EL (cell line): ENCODE results near the gene LIN28B.

Experiments used
- DNase-seq: peaks from one replicate; pipeline ENCODE4 v3.0.0-alpha.2; 2016

The LIN28B gene

DNA sequence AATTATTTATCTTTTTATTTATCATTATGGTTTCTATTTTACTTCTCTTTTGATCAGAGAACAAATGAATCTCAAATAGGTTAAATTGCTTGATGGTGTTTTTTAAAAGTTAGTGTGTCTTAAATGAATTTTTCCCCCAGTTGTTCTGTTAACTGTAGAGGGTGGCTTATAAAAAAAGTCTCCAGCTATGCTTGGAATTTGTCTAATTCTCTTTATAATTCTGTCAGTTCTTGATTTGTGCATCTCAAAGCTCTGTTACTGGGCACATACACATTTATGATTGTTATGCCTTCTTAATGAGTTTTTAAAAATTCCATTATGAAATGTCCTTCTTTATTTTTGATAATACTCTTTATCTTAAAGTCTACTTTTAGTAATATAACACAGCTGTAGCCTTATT is 58.0 kb downstream of the LIN28B start:
- peak; percentile 14 for DNase-seq

DNA sequence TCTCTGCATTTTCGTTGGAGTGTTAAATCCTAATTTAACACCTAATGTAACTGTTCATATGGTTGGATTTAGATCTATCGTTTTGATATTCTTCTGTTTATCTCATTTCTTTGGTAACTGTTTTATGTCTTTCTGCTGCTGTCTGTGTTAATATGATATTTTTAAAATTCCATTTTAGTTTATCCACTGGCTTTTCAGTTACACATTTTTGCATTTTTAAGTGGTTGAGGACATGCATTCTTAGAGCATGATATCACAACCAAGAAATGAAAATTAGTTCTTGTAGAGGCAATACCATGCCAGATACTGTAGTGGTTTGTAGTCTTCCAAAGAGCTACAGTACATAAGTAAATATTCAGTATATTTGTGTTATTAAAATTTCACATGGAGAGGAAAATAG is 58.6 kb downstream of the LIN28B start:
- peak; percentile 80 for DNase-seq

DNA sequence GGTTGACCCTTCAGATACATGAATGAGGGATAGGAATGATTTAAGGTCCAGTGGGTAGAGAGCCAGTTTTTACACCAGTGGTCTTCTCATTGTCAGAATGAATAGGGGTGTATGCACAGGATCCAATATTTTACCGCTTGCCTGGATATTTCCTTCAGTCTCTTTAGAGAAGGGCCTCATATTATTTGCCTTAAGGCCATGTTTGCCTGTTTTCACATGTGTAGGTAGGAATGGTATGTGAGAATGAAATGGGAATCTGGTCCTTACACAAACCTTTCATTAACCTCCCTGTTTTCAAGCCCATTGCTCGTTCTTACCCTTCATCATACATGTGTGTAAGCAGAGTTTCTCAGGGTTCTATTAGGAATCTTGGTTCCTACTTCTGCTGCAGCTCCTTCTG is 62.4 kb downstream of the LIN28B start:
- no peak for DNase-seq

DNA sequence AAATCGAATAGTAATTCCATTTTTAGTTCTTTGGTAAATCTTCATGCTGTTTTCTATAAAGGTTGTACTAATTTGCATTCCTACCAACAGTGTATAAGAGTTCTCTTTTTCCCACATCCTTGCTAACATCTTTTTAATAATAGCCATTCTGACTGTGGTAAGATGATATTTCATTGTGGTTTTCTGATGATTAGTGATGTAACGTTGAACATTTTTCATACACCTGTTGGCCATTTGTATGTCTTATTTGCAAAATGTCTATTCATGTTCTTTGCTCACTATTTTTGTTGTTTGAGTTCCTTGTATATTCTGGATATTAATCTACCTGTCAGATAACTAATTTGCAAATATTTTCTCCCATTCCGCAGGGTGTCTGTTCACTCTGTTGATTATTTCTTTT is 64.5 kb downstream of the LIN28B start:
- DNase-seq: no peak

DNA sequence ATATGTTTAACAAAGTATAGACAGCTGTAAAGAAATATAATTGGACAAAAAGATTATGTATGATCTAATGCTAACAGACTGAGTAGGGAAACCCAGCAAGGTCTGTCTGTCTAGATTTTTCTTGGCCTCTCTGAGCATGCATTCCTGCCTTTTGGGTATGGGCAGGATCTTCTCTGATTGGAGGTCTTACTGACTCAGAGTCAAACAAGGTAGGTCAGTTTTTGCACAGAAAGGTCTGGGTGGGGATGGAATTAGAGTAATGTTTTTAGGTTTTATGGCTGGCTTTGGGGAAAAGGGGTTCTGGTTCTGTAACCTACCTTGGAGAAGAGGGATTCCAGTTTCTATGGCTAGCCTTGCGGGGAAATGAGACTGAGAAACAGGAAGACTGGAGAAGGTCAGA is 65.5 kb downstream of the LIN28B start:
- no peak for DNase-seq

DNA sequence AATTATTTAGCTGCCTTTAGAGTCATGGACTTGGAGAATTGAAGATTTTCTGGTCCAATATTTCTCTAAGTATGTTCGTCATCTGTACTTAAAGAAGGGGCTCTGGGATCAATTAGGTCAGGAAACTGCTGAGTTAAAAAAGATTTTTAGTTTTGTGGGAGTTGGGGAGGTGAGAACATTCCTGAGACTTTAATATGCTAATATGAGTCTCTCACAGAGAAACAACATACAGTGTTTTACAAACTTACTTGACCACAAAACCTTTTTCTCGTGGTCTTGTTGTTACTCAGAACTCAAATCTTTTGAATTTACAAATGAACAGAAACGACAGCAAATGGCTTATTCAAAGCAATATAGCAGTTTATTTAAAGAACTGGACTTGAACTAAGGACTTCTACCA is 67.9 kb downstream of the LIN28B start:
- DNase-seq: no peak

DNA sequence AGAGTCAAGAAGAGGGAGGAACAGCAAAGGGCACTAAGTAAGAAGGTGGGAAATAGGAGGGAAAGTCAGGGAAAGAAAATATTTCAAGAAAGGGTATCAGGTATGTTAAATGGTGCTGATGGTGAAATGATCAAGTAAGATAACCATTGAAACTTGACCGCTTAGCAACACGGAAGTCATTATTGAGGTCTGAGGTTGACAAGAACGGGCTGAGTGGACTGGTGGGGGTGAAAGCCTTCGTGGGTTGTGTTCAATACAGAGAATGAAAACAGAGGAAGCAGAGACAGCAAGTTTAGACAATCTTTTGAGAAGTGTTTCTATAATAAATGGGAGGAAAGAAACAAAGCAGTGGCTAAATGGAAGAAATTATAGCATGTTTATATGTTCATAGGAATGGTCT is 72.0 kb downstream of the LIN28B start:
- no peak for DNase-seq

DNA sequence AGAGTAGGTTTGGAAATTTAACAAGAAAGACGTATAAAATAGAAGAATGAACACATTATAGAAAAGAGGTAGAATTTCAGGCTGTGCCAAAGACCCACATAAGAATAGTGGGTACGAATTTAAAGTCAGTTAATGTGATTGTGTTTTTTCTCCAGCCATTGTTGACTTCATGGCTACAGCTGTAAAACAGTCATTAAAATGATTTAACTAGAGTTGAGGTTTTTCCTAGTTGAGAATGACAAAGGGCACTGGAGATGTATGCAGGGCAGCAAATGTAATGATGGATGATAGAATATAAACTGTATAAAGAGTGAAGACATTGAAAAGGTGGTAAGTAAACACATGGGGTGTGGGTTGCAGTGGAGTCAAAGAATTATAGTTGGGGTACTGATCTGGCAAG is 72.7 kb downstream of the LIN28B start:
- no peak for DNase-seq

DNA sequence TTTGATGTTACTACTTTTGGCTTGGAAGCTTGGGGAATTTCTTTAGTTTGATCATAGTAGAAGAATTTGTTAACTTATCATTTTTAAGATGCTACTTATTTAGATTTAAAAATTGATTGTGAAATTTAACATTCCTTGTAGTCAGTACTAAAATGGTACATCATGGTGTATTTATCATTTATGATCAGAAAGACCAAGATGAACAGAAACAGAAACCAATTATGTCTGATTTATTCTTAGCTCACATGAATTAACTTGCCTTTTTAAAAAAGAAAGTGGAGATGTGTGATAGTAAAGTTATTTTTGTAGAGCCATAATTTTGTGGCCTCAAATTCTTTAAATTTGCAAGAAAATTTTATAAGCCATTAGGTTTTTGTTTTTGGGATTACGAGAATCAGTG is 77.6 kb downstream of the LIN28B start:
- no peak for DNase-seq

DNA sequence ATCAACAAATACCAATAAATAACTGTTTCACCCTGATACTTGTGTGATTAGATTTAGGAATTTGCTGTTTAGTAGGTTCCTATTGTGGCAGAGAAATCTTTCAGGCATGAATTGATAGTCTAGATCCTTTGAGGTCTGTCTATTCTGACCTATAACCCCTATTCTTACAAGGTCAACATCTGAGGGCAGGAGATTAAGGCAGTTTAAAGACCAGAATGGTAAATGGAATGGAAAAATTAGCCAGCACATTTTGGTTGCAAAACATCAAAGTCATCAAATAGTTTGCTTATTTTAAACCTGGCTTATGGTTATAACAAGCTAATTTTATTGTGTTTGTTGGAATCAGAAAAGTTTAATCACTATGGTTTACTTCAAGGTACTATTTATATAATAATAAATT is 78.4 kb downstream of the LIN28B start:
- DNase-seq: no peak

DNA sequence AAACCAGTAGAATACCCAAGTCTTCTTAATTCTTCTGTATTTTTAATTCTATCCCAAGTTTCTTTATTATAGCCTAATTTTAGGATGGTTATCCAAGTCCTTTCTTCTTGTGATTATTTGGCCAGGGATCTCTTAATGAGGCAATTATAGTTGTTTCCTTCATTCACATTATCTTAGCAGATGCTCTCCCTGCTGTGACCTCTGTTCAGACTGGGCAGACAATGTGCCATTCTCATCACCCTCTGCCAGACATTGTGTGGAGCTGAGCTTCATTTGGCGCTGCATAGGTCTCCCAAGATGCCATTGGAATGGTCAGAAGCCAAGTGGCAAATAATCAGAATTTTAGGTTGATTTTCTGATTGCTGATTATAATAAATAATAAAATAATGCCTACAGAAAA is 79.4 kb downstream of the LIN28B start:
- DNase-seq: no peak

DNA sequence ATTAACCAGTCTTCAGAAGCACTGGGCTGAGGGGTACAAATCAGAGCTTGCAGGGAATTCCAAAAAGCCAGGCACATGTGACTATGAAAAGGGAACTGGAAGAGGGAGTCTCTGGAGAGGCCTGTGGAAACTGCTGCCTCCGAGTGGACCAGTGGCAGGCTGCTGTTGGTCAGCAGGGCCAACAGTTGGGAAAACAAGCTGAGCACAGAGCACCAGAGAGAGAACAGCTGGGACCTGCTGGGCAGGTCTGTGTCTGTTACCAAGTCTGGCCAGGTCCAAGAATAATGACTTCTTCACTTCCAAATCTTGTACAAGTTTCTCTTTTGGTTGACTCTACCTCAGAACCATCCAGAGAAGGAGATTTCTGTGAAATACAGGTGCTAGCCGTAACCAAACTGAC is 81.4 kb downstream of the LIN28B start:
- no peak for DNase-seq

DNA sequence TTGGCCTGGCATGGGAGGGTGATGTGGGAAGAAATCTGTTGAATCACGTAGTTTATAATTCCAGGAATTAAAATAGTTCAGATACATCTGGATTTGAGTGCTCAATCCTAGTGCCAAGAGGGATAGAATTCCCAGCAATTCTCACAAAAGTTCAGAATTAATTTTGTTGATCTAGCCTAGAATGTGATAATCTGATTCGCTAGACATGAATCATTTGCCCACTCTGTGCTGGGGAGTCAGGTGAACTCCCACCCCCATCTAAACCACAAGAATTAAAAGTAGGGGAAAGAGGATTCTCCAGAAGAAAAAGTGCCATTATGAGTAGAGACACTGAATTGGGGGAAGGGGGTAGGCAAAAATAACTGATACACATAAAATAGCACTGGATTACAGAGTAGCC is 85.0 kb downstream of the LIN28B start:
- DNase-seq: no peak

DNA sequence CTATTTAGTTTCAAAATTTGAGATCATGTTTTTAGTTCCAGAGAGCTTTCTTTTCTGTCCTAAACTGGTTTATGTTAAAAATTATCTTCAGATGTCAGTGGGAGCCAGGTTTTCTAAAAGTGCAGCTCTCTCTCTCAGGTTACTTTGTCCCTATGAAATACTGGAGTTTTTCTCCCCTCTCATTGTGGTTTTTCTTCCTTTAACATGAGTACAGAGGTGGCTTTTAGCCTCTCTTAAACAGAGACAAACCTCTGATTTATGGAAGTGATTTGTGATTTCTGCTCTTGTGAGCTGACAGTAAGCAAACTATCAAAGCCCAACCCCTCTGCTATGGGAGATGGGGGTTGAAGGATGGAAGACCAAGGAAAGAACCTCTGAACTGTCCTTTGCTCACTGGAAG is 85.7 kb downstream of the LIN28B start:
- DNase-seq: no peak

DNA sequence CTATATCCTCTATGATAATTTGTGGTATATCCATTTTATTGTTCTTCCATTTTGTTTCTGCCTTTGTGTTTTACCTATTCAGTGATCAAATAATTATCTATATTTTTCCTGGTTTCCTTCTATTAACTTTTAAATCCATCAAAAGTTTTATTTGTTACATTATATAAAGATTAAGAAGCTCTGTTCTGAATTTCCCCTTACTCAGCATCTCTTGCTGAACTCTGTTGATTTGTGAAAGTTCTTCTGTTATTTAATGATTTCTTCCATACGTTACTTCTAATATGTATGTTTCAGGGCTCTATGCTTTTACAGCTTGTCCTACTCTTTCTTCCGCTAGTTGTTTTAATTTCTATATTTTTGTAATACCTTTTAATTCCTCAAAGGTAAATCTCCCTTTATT is 87.1 kb downstream of the LIN28B start:
- no peak for DNase-seq

DNA sequence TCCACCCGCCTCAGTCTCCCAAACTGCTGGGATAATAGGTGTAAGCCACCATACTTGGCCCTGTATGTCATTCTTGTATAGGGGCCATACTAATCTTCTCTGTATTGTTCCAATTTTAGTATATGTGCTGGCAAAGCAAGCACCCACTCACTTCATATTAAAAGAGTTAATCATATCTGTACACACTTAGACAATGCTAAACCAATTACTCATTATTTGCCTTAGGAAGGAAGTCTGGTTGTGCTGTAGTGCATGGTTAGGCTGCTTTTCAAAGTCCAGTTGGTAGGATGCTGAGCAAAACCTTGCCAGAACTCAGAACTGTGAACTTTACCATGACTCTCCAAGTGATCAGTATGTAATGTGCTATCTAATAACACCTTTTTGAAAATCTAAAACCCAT is 88.6 kb downstream of the LIN28B start:
- peak; percentile 66 for DNase-seq

DNA sequence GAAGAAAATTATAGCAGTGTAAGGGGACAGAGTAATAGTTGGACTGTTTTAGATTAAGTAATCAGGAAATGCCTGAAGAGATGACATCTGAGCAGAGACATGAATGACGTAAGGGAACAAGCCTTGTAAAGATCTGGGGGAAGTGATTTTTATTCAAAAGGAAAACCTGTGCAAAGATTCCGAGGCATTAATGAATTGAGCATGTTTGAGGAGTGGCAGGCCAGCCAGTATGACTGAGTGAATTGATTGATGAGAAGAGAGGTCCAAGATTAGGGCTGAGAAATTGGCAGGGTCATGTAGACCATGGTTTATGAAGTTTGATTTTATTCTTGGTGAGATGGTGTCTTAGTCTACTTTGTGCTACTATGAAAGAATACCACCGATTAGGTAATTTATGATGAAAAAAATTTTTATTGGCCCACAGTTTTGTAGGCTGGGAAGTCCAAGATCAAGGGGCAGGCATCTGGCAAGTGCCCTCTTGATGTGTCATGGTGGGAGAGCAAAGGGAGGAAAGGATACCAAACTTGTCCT is 95.1 kb downstream of the LIN28B start:
- peak; percentile 67 for DNase-seq

DNA sequence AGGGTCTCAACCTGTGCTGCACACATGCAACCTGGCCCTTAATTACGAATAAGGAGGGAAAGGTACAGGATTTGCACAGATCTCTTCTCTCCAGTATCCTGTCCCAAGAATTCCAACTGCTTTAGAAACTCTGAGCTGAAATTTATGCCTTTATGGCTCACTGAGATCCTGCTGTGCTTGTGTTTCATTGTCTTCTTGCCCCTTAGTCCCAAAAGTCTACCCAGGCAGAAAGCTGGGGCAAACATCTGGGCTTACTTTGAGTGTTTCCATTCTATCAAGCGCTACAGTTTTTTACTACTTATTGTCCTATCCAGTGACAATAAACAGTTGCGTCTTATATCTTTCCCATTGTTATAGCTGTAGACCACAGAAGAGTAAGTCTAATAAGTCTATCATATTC is 99.7 kb downstream of the LIN28B start:
- DNase-seq: no peak

DNA sequence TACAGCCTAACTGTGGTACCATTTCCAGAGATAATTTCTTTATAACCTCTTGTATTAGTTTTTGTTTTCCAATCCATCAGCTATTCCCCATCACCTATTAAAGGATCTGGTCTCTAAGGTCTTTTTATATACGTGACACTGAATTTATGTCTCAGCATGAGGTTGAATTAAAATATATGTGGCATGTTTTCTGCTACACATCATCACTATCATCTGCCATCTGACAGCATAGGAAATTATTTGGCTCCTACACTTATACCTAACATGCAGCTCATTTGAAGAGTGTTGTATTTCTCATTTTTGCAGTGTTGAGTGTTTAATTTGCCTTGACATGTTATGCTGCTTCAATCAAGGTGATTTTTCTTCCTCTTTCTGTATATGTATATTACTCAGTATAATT is 100.3 kb downstream of the LIN28B start:
- DNase-seq: no peak

DNA sequence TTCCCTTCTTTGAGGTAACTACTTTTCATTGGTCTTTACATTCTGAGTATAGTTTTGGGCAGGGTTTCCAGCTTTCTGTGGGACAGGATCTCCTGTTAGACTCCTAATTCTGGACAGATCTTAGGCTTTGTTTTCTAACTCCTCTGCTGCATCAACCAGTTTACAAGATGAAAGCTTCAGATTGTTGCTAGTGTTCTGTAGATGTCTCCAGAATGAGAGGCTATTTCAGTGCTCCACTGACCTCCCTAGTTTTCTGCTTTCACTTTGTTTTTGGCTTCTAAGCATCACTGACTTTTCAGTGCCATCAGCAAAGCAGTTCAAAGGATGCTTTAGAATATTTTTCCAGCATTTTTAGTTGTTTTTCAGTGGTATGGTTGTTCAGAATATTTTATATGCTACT is 101.4 kb downstream of the LIN28B start:
- no peak for DNase-seq

DNA sequence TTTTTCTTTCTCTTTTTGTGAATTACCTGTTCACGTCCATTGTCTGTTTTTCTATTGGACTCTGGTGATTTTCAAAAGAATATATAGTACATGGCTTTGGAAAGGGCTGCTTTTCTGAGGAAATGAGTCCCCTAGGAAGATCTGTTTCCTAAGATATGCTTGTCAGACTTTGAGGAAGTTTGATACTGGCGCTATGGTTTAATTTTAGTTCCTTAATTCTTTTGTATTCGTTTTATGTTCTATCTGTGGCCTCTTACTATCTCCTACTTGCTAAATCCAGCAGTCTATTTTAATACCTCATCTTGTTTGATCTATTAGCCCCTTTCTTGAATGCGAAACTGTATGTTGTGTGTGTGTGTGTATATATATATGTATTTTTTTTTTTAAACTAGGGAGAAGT is 101.9 kb downstream of the LIN28B start:
- no peak for DNase-seq

DNA sequence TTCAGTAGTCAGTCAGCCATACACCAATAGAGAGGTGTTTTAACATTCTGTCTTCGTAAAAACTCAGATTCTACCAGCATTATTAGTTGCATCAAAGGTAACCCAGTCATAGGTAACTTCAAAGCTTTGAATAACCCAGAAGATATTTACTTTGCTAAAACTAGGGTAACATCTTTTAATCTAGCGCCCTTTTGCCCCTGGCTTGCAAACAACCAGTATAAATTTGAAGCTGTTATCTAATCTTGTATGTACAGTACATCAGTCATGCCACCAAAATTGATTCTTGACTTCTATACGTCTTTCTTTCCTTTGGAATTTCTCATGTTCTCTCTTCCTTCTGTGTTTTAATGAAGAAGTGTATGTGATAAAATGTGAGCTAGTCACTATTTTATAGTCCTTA is 109.3 kb downstream of the LIN28B start:
- no peak for DNase-seq

DNA sequence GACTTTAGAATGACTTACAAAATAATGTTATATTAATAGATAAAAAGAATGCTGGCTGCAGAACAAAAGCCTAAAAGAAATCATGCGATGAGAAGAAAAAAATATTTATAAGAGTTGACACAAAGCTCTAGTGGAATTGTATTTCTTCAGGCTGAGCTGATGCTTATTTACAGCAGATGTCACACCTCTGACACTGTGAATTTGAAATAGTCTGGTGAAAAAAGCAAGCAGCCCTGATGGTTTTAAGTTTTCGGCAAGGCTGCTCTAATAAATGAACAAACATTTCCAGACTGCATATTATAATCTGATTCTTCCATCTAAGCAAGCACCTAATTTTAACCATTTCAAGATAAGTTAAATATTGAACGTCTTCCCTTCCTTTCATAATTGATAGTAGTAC is 109.9 kb downstream of the LIN28B start:
- no peak for DNase-seq

DNA sequence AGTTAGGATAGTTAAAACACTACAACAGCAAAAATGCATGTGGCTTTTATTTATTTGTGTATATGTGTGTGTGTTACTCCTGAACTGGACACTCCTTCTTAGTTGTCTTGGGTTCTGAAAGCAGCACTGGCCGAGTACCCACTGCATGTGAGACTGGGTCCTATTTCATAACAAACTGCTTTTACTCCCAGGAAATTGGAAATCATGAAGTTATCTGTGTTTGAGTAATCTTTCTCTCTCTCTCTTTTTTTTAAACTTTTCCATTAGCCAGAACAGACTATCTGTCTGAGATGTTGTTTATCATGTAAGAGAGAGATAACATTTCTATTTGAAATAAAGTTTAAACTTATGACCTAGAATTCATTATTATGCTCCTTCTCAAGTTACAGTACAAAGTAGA is 110.4 kb downstream of the LIN28B start:
- no peak for DNase-seq

DNA sequence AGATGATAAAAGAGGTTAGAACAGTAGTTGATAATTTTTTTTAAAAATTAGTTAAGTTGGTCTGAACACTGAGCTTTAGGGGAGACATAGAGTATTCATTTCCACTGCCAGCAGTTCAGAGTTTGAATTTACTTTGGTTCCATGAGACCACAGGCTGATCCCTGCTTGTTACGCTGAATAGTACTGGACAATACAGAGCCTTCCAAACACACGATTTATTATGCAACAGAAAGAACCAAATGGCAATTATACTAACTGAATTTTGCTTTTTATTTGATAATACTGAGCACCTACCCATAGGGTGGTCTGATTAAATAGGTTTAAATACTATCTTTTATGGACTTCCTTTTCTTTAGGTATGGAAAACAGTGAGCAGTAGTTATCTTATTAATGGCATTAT is 111.5 kb downstream of the LIN28B start:
- DNase-seq: no peak

DNA sequence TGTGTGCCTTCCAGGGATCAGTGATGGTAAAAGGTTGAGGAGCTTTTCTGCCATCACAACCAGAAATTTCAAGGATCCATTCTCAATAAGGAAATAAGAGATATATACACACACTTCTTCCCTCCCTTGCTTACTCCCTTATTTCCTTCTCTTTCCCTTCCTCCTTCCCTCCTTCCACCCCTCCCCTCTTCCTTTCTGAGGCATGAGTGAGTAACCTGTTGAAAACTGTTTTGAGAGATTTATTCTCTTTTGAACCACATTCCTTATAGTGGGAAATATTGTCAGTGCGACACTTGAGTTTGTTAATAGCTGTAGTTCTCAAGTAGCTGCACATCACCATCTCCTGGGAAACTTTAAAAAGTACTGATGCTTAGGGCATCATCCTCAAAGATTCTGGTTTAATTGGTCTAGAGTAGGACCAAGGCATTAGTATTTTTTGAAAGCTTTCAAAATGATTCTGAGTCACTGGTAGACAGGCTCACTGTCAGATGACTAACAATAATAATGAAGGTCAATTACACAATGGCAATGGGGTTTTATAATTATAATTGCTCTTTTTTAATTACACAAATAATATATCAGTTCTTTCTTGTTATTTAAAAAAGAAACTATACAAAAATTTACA is 113.0 kb downstream of the LIN28B start:
- peak; percentile 11 for DNase-seq
